HCT116 (cell line): ENCODE data around the gene GARIN1A. TPM values are rescaled to one million over a fixed set of nuclear protein-coding genes. Genes with fewer than 3 reads are reported as not detected.

Experiments
- ATAC-seq: fragments of 200-7000 bp; cut with Tn5 transposase; 2 replicates; pipeline ENCODE4 v1.9.1; 2020; ENCODE audit warnings: mild to moderate bottlenecking, moderate library complexity
- BruUV-seq: library from RNA; stranded (reverse); fragments of 400-500 nt; replicated peaks from 2 replicates; lab custom pipeline; 2021; lab: Mats Ljungman, UMichigan
- CTCF ChIA-PET: fragments of 300-600 bp; sonication (Branson Sonifier 250); formaldehyde crosslinking; loops from one replicate; lab custom pipeline; 2021; ENCODE audit warnings: antibody characterized with exemption; lab: Charles Lee
- POLR2A ChIA-PET: fragments of 300-600, 350-600 bp; sonication (Branson Sonifier 250); formaldehyde crosslinking; loops from one replicate; lab custom pipeline; 2021; ENCODE audit warnings: antibody characterized with exemption; lab: Charles Lee
- RAD21 ChIA-PET, 2 experiments: fragments of 300-600 bp; sonication (Branson Sonifier 250); formaldehyde crosslinking; loops; one replicate each; lab custom pipeline; 2023; ENCODE audit warnings: low total read pairs in 2 of 2; ENCODE audit not compliant: uncharacterized antibody in 2 of 2, unreplicated experiment in 2 of 2, low non-redundant PET in 1 of 2; lab: Charles Lee
- DNase-seq: peaks from one replicate; pipeline ENCODE4 v3.0.0-alpha.2; 2010; ENCODE audit warnings: low read depth, low spot score
- H2AFZ ChIP-seq: fragments of 200-600 bp; shearing (Covaris generic), sonication (generic); 2 replicates; pipeline ENCODE4 v1.6.1; 2017; ENCODE audit warnings: low read depth, mixed run types, mixed read lengths, antibody characterized with exemption, low read length; ENCODE audit not compliant: poor library complexity, severe bottlenecking
- H3K27ac ChIP-seq: 2 replicates; pipeline ENCODE4 v1.5.1; 2012; ENCODE audit warnings: low read depth, low read length
- H3K27me3 ChIP-seq: fragments of 200-600 bp; sonication (generic); 2 replicates; pipeline ENCODE4 v1.6.1; 2016; ENCODE audit warnings: mixed run types, low read length, mixed read lengths; ENCODE audit not compliant: insufficient read depth
- H3K36me3 ChIP-seq, 2 experiments: fragments of 200-500 bp in 1 of 2; fragments of 200-600 bp in 1 of 2; sonication (Bioruptor generic) in 1 of 2; sonication (generic) in 1 of 2; 2 replicates each; pipeline versions ENCODE4 v1.5.1 to v1.6.1; 2014 to 2016; ENCODE audit warnings: low read length in 2 of 2, inconsistent platforms in 1 of 2, mixed read lengths in 1 of 2, mixed run types in 1 of 2; ENCODE audit not compliant: insufficient read depth in 2 of 2, control insufficient read depth in 1 of 2
- H3K4me1 ChIP-seq, 2 experiments: fragments of 200-600 bp in 1 of 2; sonication (generic) in 1 of 2; 2 replicates each; pipeline versions ENCODE4 v1.5.1 to v1.6.1; 2012 to 2017; ENCODE audit warnings: low read length in 2 of 2, inconsistent platforms in 1 of 2, mild to moderate bottlenecking in 1 of 2, mixed read lengths in 1 of 2, mixed run types in 1 of 2, moderate library complexity in 1 of 2; ENCODE audit not compliant: insufficient read depth in 2 of 2, control insufficient read depth in 1 of 2
- H3K4me2 ChIP-seq: fragments of 200-600 bp; sonication (generic); 2 replicates; pipeline ENCODE4 v1.6.1; 2017; ENCODE audit warnings: mixed run types, low read length, mixed read lengths
- H3K4me3 ChIP-seq, 2 experiments: fragments of 200-600 bp in 1 of 2; sonication (generic) in 1 of 2; replicated peaks in 1 of 2; 2 replicates each; pipeline ENCODE4 v1.5.1; 2011 to 2016; ENCODE audit warnings: low read length in 2 of 2, control low read depth in 1 of 2, low read depth in 1 of 2, mild to moderate bottlenecking in 1 of 2, mixed read lengths in 1 of 2, mixed run types in 1 of 2
- H3K79me2 ChIP-seq: fragments of 200-600 bp; sonication (generic); 2 replicates; pipeline ENCODE4 v1.6.1; 2017; ENCODE audit warnings: mild to moderate bottlenecking, mixed run types, low read length, moderate library complexity, mixed read lengths; ENCODE audit not compliant: insufficient read depth
- H3K9ac ChIP-seq: fragments of 200-600 bp; sonication (generic); 2 replicates; pipeline ENCODE4 v1.6.1; 2016; ENCODE audit warnings: low read length, mixed read lengths
- H3K9me2 ChIP-seq: fragments of 200-600 bp; sonication (generic), shearing (Covaris generic); 2 replicates; pipeline ENCODE4 v1.6.1; 2017; ENCODE audit warnings: mixed run types, mild to moderate bottlenecking, moderate library complexity; ENCODE audit not compliant: insufficient read depth
- H3K9me3 ChIP-seq, 2 experiments: fragments of 200-500 bp in 1 of 2; fragments of 200-600 bp in 1 of 2; sonication (Bioruptor generic) in 1 of 2; sonication (generic) in 1 of 2; 2 replicates each; pipeline ENCODE4 v1.6.1; 2014 to 2017; ENCODE audit warnings: low read length in 2 of 2, mixed read lengths in 2 of 2, inconsistent platforms in 1 of 2, low read depth in 1 of 2, mild to moderate bottlenecking in 1 of 2, mixed run types in 1 of 2, moderate library complexity in 1 of 2; ENCODE audit not compliant: control insufficient read depth in 1 of 2, insufficient read depth in 1 of 2
- H4K20me1 ChIP-seq: fragments of 200-600 bp; sonication (generic), shearing (Covaris generic); 2 replicates; pipeline ENCODE4 v1.6.1; 2017; ENCODE audit warnings: mixed run types, mild to moderate bottlenecking, moderate library complexity; ENCODE audit not compliant: insufficient read depth
- CBX3 ChIP-seq: IDR thresholded peaks from 2 replicates; pipeline ENCODE4 v1.6.1; 2012; ENCODE audit warnings: low read depth
- EGR1 ChIP-seq: IDR thresholded peaks from 2 replicates; pipeline ENCODE4 v1.6.1; 2012; ENCODE audit warnings: low read depth
- POLR2A ChIP-seq: IDR thresholded peaks from 2 replicates; pipeline ENCODE4 v1.7.0; 2011; ENCODE audit warnings: borderline replicate concordance; ENCODE audit not compliant: insufficient read depth, insufficient read length; ENCODE audit errors: extremely low read depth
- SP1 ChIP-seq: IDR thresholded peaks from 2 replicates; pipeline ENCODE4 v1.6.1; 2012; ENCODE audit warnings: low read depth
- SRF ChIP-seq: IDR thresholded peaks from 2 replicates; pipeline ENCODE4 v1.6.1; 2012; ENCODE audit warnings: low read depth
- TCF7L2 ChIP-seq: IDR thresholded peaks from 2 replicates; pipeline ENCODE4 v1.7.0; 2011; ENCODE audit warnings: borderline replicate concordance, inconsistent platforms; ENCODE audit not compliant: insufficient read depth, insufficient read length; ENCODE audit errors: extremely low read depth
- ZFX ChIP-seq: fragments of 450-650 bp; IDR thresholded peaks from 2 replicates; pipeline ENCODE4 v1.6.1; 2017
- intact Hi-C: fragments of 100-400 bp; cut with micrococcal nuclease; formaldehyde crosslinking; loops from 2 replicates; pipeline ENCODE4 v1.10.0; 2022
- total RNA-seq: library from RNA; stranded (reverse); gene quantifications from one replicate; pipeline ENCODE4 v1.2.1, GENCODE V29; 2021; ENCODE audit not compliant: unreplicated experiment
- TF ChIP-seq, protein P1 (sequence below), 3 experiments: fragments of 200-600 bp in 1 of 3; sonication (generic) in 1 of 3; IDR thresholded peaks in 2 of 3; conservative IDR thresholded peaks in 1 of 3; 2 replicates each; pipeline ENCODE4 v1.5.1; 2012 to 2017; ENCODE audit warnings: low read depth in 2 of 3, low read length in 2 of 3, antibody characterized with exemption in 1 of 3, borderline replicate concordance in 1 of 3, control low read depth in 1 of 3, mild to moderate bottlenecking in 1 of 3, mixed read lengths in 1 of 3, mixed run types in 1 of 3, moderate library complexity in 1 of 3; ENCODE audit not compliant: insufficient read depth in 1 of 3
- TF ChIP-seq, protein P2 (sequence below): IDR thresholded peaks from 2 replicates; pipeline ENCODE4 v1.6.1; 2012
- TF ChIP-seq, protein P3 (sequence below): IDR thresholded peaks from 2 replicates; pipeline ENCODE4 v1.6.1; 2012

GARIN1A gene
- total RNA-seq, 1 experiment from 2014 or later = 0.49 TPM

DNA sequence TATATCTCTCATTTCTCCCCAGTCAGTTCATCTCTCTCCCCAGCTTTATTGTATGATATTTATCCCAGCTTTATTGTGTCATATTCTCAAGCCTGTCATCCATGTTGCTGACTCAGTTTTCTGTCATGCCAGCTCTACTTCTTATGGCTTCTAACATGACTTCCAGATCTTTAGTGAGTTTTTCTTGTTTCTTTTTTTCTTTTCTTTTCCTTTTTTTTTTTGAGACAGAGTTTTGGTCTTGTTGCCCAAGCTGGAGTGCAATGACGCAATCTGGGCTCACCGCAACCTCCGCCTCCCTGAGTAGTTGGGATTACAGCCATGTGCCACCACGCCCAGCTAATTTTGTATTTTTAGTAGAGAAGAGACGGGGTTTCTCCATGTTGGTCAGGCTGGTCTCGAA, 38.4 kb downstream of the GARIN1A start:
- Histone ChIP-seq H3K79me2 (no peaks in the 10 kb centered on the region), H3K4me1 (peaks cover 0 to 9% of the 10 kb centered on the region in 2 experiments; a peak in 1 of 4 replicates), H2AFZ (no peak overlapping the region), H3K4me3 (no peak overlapping the region), H3K4me2 (no peak overlapping the region), H3K27ac (no peak overlapping the region), H3K27me3 (no peaks in the 10 kb centered on the region), H3K36me3 (no peaks in the 10 kb centered on the region), H3K9ac (no peak overlapping the region), H4K20me1 (no peaks in the 10 kb centered on the region), H3K9me3 (no peaks in the 10 kb centered on the region), H3K9me2 (no peaks in the 10 kb centered on the region)
- ChIA-PET POLR2A (no interaction called here), RAD21 (no interaction called here)
- DNase-seq (no peak), ATAC-seq (no peak)
- intact Hi-C loops = no loop called here
- TF ChIP-seq CBX3 (no peak), ZFX (no peak), SRF (no peak), EGR1 (no peak), TCF7L2 (no peak), POLR2A (no peak), SP1 (no peak)
- TF ChIP-seq, protein P1, sequence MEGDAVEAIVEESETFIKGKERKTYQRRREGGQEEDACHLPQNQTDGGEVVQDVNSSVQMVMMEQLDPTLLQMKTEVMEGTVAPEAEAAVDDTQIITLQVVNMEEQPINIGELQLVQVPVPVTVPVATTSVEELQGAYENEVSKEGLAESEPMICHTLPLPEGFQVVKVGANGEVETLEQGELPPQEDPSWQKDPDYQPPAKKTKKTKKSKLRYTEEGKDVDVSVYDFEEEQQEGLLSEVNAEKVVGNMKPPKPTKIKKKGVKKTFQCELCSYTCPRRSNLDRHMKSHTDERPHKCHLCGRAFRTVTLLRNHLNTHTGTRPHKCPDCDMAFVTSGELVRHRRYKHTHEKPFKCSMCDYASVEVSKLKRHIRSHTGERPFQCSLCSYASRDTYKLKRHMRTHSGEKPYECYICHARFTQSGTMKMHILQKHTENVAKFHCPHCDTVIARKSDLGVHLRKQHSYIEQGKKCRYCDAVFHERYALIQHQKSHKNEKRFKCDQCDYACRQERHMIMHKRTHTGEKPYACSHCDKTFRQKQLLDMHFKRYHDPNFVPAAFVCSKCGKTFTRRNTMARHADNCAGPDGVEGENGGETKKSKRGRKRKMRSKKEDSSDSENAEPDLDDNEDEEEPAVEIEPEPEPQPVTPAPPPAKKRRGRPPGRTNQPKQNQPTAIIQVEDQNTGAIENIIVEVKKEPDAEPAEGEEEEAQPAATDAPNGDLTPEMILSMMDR (IDR thresholded peaks at IDR 0.05 in 2 of 3, conservative IDR thresholded peaks at IDR 0.05 in 1 of 3; ENCODE audit: borderline replicate concordance in 1 of 3, insufficient read depth in 1 of 3, low read depth in 2 of 3, low read length in 2 of 3) = no peak
- TF ChIP-seq, protein P2, sequence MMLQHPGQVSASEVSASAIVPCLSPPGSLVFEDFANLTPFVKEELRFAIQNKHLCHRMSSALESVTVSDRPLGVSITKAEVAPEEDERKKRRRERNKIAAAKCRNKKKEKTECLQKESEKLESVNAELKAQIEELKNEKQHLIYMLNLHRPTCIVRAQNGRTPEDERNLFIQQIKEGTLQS = no peak
- TF ChIP-seq, protein P3, sequence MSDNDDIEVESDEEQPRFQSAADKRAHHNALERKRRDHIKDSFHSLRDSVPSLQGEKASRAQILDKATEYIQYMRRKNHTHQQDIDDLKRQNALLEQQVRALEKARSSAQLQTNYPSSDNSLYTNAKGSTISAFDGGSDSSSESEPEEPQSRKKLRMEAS = no peak
- TF ChIP-seq, all 23 proteins: peak for 0
- CTCF ChIA-PET = no interaction called here
- no TSS peak for BruUV-seq
